ENCODE results near the gene PLG.
"Not testable (repeated sequence)": the region's sequence is repeated elsewhere in the genome, so short reads cannot be mapped to it uniquely, and the experiment has no call there.

PLG gene

DNA sequence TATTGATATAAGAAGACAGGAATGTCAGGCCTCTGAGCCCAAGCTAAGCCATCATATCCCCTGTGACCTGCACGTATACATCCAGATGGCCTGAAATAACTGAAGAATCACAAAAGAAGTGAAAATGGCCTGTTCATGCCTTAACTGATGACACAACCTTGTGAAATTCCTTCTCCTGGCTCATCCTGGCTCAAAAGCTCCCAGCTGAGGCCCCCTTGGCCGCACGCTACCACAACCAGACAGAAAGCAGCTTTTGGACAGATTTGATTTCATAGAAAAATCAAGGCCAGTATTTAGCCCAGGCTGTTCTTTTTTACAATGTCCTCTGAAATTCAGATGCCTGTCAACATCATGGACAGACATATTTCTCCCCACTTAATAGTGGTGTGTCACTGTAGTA is 78.6 kb downstream of the PLG start:
- DNase-seq = not testable (repeated sequence)

GRCh38 chr6:160781298-160781697 is 79.3 kb downstream of the PLG start:
- DNase-seq = no peak

DNA sequence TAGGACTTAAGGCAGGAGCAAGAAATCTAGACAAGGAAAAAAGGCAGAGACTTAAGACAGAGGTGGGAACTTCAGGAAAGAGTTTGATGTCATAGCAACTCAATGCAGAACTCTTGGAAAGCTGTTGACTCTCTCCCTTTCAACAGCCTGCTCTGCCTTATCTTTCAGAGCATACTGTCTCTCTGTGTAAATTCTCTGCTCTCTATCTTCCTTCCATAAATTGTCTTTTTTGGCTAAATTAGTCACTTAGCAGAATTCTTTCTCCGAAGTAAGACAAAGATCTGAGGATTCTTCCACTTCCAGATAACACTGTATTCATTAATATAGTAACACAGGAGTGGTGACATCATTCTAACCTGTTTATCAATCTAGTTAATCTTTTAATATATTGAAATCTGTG is 80.2 kb downstream of the PLG start:
- no peak for DNase-seq

GRCh38 chr6:160783741-160784140 is 81.7 kb downstream of the PLG start:
- no peak for DNase-seq

GRCh38 chr6:160788126-160788525 is 86.1 kb downstream of the PLG start:
- not testable (repeated sequence) for DNase-seq

GRCh38 chr6:160788806-160789205 is 86.8 kb downstream of the PLG start:
- DNase-seq = no peak

- DNase-seq = no peak
These were observed 87.4 kb downstream of the PLG start for GRCh38 chr6:160789263-160790027.

DNA sequence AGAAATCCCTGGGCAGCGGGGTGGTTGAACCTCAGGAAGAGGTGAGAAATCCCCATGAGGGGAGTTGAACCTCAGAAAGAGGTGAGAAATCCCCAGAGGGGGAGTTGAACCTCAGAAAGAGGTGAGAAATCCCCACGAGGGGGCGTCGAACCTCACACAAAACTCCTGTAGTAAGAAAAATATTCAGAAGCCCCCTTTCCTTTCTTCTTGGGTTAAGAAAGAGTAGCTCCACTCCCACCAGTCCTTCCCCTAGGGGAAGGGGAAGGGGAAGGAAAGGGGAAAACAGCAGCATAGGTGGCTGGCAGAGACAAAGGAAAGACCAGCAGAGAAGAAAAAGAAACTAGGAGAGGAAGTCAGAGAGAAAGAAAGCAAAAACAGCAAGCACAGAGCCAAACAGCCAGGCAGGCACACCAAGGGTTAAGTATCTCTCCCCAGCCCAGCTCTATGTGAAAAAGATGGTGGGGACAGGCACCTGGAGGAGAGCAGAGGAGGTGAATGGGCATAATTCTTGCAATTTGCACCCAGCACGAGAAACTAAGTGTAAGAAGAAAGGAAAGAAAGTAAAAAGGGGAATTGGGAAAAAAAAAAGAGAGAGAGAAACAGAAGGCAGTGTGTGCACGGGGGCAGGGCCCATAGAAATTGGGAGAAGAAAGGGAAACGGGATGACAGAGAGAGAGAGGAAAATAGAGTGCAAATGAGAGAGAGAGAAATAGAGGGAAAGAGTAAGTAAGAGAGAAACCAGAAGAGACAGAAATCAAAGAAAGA is 88.2 kb downstream of the PLG start:
- DNase-seq = no peak

- DNase-seq = no peak
These were observed 89.4 kb downstream of the PLG start for GRCh38 chr6:160791459-160791858.

DNA sequence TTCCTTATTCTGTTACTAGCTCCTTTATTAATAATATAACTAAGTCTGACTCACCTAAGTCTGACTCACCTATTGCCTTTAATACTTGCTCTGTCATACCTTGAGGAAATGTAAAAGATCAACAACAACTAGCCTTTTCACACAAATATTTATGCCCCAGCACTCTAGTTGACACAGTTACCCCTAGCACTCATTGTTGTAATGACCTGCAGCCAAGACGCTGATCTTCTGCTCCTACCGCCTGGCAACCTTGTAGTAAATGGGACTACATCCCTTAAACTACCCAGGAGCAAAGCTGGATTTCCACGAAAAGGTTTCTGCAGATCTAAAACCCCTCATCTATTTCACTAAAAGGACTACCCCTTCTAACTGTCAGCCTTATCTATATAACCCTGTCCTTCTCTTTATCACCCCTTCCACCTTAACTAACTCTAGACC is 90.0 kb downstream of the PLG start:
- DNase-seq = no peak

DNA sequence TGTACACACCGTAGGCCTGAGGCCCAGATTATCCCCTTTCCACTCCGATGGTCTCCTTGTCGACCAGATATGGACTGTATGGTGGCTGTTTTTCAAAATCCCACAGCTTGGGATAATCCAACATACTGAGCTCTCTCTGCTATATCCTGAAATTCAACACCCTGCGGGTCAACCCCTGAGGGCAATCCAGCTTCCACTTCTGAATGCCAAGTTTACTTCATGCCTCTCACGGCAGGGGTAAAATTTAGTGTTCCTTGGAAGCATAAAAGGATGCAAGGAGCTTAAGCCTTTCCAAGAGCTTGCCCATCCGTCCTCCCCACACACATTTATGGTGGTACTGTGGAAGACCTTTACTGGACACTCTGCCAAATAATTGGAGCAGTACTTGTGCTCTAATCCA is 90.7 kb downstream of the PLG start:
- DNase-seq = no peak

DNA sequence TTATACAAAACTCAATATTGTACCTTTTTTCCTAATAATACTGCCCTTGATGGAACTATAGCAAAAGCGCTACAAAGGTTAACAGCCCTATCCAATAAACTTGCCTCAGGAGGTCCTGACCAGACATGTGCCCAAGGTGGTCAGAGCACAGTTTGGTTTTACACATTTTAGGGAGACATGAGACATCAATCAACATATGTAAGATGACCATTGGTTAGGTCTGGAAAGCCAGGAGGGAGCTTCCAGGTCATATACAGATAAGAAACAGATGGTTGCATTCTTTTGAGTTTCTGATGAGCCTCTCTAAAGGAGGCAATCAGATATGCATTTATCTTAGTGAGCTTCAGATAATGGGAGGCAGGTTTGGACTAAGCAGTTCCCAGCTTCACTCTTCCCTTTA is 91.6 kb downstream of the PLG start:
- no peak for DNase-seq

DNA sequence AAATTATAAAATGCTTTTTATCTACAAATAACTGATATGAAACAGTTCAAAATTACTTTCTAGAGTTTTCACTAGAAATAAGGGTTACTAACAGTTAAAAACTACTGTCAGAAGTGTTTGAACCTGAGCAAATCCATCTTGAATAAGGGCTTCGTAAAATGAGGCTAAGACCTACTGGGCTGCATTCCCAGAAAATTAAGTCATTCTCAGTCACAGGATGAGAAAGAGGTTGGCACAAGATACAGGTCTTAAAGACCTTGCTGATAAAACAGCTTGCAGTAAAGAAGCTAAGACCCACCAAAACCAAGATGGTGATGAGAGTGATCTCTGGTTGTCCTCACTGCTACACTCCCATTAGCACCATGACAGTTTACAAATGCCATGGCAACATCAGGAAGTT is 93.7 kb downstream of the PLG start:
- DNase-seq = no peak

DNA sequence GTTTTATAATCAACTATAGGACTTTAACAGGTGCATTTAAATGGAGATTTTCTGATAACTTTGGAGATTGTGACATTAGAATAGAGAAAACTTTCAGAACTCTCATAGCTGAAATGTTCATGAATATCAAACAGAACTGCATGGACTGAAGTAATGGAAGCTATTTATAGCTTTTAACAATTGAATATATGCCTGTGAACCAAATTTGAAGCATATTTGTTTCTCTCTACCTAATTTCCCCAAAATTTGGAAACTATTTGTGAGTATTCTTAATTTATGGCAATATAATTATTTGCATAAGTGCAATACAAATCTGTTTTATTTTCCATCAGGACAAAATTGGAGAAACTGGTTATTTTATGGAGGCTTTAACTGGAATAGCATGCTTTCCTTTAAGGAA is 96.6 kb downstream of the PLG start:
- no peak for DNase-seq

DNA sequence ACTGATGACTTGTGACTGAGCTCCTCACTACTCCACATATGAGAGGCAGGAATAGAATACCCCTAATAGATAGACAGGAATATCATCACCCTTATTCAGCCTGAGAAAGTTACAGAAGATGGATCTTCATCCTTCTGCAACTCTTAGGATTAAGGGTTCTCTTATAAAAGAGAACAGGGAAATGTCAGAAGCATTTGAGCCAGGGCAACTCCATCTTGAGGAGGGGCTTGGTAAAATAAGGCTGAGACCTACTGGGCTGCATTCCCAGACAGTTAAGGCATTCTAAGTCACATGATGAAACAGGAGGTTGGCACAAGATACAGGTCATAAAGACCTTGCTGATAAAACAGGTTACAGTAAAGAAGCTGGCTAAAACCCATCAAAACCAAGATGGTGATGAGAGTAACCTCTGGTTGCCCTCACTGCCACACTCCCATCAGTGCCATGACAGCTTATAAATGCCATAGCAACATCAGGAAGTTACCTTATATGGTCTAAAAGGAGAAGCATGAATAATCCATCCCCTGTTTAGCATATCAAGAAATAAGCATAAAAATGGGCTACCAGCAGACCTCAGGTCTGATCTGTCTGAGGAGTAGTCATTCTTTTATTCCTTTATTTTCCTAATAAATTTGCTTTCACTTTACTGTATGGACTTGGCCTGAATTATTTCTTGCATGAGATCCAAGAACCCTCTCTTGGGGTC is 97.9 kb downstream of the PLG start:
- DNase-seq = no peak

DNA sequence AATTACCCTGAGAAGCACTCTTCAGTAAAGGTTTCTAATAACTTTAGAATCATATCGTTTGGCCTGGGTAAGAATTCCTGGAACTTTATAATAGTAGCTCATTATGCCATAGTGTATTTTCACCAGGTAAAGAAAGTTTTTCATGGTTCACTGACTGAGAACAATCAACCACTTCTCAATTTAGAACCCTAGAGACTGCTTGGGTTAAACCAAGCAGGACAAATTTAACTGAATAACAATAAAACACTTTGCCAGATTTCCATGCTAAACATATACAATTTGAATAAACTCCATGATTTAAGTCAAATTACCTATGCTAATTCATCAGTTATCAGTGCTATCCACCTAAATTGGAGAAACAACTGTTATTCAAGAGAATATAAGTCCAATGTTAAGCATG is 99.4 kb downstream of the PLG start:
- DNase-seq = no peak

GRCh38 chr6:160802049-160802448 is 100.0 kb downstream of the PLG start:
- DNase-seq = not testable (repeated sequence)
